ENCODE data around the gene STX4. TPM values are rescaled to one million over a fixed set of nuclear protein-coding genes. Genes with fewer than 3 reads are reported as not detected.
A peak's percentile ranks its signal among the peaks of the same experiment; 100 is the strongest.
"Not testable (repeated sequence)": the region's sequence is repeated elsewhere in the genome, so short reads cannot be mapped to it uniquely, and the experiment has no call there.

STX4 gene
- total RNA-seq, 2 donors from 2014 or later = 45.8 to 53.4 TPM

DNA sequence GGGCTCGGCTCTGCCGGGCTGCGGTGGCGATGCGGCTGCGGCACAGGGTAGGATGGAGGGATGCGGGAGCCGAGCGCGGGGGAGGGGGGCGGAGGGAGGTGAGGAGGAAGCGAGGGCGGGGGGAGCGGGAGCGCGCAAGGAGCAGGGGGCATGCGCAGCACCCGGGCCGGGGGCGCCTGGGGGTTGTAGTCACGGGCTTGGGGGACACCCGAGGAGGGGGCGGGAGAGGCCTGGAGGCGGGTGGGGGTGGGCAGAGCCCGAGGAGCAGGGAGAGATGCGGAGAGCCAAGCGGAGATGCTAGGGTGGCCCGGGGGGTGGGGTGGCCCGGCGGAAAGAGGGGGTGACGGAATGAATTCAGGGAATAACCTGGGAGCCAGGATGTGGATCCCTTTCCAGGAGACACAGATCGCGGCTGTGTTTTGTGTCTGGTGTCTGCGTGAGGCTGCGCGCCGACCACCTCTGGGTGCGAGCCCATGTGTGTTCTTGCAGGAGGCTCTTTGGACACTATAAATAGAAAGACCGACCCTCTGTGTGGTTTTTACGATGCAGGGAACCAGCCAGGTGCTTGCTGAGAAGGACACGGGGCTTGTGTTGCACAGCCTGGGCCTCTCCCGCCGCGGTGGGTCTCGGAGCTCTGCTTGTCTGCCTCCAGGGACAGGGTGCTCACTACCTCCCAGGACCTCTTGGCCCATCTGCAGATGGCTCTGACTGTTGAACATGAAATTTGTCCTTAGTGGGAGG is 22.6 kb upstream of the STX4 start, which contains the start of gene STX1B:
Gene STX1B (minus strand): TSS at position 54 of the 741 bp plus-strand sequence. CDS start 242 bp downstream, outside the sequence.
- intact Hi-C loops (cut with DNase I) = no loop called here
- ATAC-seq = no peak
- no peak for DNase-seq

GRCh38 chr16:31011815-31012214 is 21.5 kb upstream of the STX4 start:
- DNase-seq; ATAC-seq; intact Hi-C loops (cut with DNase I): not testable (repeated sequence)

DNA sequence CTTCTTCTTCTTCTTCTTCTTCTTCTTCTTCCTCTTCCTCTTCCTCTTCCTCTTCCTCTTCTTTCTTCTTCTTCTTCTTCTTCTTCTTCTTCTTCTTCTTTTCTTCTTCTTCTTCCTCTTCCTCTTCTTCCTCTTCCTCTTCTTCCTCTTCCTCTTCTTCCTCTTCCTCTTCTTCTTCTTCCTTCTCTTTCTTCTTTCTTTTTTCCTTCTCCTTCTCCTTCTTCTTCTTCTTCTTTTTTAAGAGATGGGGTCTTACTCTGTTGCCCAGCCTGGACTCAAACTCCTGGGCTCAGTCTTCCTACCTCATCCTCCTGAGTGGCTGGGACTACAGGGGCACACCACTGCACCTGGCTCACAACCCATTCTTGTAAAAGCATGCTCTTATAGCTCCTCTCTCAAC is 20.1 kb upstream of the STX4 start:
- DNase-seq; ATAC-seq; intact Hi-C loops (cut with DNase I): not testable (repeated sequence)

GRCh38 chr16:31016018-31016417 is 17.3 kb upstream of the STX4 start:
- ATAC-seq (no peak), DNase-seq (no peak)
- intact Hi-C loops (cut with DNase I) = no loop called here

DNA sequence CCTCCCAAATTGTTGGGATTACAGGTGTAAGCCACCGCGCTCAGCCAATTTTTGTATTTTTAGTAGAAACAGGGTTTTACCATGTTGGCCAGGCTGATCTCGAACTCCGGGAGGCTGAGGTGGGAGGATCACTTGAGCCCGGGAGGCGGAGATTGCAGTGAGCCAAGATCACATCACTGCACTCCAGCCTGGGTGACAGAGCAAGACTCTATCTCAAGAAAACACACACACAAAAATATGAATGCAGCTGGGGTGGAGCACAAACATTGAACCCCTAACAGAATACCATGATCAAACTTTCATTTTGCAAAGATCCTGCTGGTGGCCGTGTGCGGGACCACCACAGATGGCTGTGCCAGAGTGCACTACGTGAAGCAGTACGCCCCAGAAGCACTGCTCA is 15.6 kb upstream of the STX4 start:
- ATAC-seq; intact Hi-C loops (cut with DNase I); DNase-seq: not testable (repeated sequence)

DNA sequence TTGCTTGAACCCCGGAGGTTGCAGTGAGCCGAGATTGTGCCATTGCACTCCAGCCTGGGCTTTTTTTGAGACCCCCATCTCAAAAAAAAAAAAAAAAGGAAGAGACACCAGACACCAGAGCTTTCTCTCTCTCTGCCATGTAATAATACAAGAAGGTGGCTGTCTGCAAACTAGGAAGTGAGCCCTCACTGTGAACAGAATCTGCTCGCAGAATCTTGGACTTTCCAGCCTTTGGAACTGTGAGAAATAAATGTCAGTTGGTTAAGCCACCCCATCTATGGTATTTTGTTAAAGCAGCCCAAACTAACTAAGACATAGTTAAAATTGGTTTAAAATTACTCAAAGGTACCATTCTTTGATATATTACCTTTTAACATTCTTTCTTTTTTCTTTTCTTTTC is 12.8 kb upstream of the STX4 start:
- DNase-seq = no peak
- intact Hi-C loops (cut with DNase I) = no loop called here
- ATAC-seq = no peak

DNA sequence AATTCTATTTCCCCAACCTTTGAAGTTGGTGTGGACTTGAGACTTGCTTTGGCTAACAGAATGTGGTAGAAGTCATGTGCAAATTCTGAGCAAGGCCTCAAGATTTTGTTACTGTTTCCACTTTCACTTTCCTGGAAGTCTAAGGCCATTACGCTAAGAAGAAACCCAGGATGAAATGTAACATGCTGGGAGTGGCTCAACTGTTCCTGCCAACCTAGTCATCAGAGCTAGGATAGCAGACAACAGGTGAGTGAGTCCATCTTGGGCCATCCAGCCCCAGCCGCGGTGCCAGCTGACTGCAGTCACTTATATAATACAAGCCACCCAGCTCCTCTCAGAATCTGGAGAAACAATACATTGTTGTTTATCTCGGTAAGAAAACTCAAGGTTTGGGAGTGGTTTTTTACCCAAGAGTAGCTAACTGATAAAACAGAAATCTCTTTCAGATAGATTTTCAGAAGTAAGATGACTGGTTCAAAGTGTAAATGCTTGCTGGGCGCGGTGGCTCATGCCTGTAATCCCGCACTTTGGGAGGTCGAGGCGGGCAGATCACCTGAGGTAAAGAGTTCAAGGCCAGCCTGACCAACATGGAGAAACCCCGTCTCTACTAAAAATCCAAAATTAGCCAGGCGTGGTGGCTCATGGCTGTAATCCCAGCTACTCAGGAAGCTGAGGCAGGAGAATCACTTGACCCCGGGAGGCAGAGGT is 10.7 kb upstream of the STX4 start:
- intact Hi-C loops (cut with DNase I) = no loop called here
- DNase-seq = no peak
- ATAC-seq = no peak

GRCh38 chr16:31023252-31023602 is 10.1 kb upstream of the STX4 start:
- intact Hi-C loops (cut with DNase I) = no loop called here
- ATAC-seq (no peak), DNase-seq (no peak)

DNA sequence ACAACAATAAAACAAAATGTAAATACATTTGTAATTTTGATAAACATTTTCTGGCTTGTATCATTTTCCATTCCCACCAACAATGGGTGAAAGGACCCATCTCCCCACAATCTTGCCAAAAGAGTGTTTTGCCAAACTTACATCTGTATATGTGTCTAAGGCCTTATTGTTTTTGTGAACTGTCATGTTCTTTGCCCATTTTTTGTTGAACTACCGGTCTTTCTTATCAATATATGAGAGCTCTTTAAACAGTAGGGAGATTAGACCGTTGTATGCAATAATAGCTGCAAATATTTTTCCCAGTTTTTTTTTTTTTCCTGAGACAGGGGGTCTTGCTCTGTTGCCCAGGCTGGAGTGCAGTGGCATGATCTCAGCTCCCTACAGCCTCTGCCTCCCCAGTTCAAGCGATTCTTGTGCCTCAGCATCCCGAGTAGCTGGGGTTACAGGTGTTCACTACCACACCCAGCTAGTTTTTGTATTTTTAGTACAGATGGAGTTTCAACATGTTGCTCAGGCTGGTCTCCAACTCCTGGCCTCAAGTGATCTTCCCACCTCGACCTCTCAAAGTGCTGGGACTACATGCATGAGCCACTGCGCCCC is 9.6 kb upstream of the STX4 start:
- no peak for DNase-seq
- ATAC-seq = no peak
- intact Hi-C loops (cut with DNase I) = no loop called here

- DNase-seq = no peak
- intact Hi-C loops (cut with DNase I) = no loop called here
- ATAC-seq = peak in 1 of 2 donors; percentile 59
Observed at GRCh38 chr16:31025339-31025738, 8.0 kb upstream of the STX4 start.

- intact Hi-C loops (cut with DNase I) = no loop called here
- no peak for ATAC-seq
Observed at GRCh38 chr16:31029272-31029671, 4.1 kb upstream of the STX4 start.

GRCh38 chr16:31031276-31031675 is 2.1 kb upstream of the STX4 start:
- no peak for DNase-seq
- intact Hi-C loops (cut with DNase I) = loop anchor here in 1 of 2 donors (5.0 kb wide), 1 partner anchor 34 kb away; no protein-coding TSS in a partner anchor
- no peak for ATAC-seq

More at GRCh38 chr16:31029272-31029671, 4.1 kb upstream of the STX4 start:
- no peak for DNase-seq

DNA sequence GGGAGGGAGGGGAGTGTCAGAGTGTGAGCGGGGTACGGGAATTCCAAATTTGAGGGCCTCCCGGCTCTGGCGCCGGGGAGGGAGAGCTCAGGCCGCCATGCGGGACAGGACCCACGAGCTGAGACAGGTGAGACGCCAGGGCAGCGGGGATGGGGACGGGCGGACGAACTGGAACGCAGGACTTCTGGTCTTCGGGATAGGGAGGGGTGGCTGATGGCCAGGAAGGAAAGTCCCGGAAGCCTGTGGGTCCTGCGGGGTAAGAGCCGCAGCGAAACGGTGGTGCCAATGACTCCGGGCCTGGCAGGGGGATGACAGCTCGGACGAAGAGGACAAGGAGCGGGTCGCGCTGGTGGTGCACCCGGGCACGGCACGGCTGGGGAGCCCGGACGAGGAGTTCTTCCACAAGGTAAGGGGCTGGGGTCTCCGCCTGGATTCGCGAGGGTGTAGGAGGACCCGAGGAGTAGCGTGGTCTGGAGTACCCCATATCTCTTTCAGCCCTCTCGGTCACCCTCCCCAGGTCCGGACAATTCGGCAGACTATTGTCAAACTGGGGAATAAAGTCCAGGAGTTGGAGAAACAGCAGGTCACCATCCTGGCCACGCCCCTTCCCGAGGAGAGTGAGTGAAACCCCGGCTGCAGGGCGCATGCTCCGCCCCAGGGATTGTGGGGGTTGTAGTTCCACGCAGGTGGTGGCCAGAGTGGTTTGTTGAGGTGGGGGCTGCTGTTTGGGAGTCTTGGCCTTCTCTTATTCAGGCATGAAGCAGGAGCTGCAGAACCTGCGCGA is 543 bp downstream of the STX4 start:
- ATAC-seq = peak; percentile 82 to 88
- intact Hi-C loops (cut with DNase I) = loop anchor here in 1 of 2 donors (2.0 to 5.0 kb wide), 2 partner anchors 37 to 41 kb away; partner anchors contain the start of genes ZNF646 and ZNF668
- DNase-seq = peak; percentile 94

DNA sequence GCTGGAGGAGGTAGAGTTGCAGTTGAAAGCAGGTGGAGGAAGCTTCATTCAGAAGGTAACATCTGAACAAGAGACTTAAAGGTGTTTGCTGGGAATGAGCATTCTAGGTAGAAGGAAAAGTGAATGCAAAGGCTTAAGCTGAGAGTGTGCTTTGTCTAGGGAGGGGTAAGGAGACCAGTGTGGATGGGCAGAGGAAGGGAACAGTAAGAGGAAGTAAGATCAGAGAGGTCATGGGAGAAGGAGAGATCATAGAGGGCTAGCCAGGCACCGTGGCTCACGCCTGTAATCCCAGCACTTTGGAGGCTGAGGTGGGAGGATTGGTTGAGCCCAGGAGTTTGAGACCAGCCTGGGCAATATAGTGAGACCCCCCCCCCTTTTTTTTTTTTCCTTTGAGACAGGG is 3.3 kb downstream of the STX4 start:
- ATAC-seq (no peak), DNase-seq (no peak)
- intact Hi-C loops (cut with DNase I) = no loop called here

DNA sequence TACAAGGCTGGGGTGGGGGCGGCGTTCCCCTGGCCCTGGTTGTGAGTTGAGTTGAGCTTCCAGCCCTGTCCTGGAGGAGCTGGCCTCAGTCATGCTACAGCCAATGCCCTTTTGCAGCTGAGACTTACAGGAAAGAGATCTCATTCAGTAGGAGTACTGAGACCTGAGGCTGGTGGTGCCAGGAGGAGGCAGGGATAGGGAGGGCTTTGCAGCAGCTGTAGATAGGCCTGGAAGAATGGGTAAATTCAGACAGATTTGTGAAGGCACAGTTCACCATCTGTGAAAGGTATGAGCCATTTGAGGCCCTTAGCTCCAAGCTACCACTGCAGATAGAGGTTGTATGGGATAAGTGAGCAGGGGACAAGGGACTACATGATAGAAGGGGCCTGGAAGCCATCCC is 5.6 kb downstream of the STX4 start:
- intact Hi-C loops (cut with DNase I) = no loop called here

GRCh38 chr16:31042866-31043265 is 9.5 kb downstream of the STX4 start:
- intact Hi-C loops (cut with DNase I) = no loop called here
- DNase-seq (no peak), ATAC-seq (no peak)

More for the DNA sequence above, 5.6 kb downstream of the STX4 start:
- no peak for ATAC-seq
- DNase-seq = no peak

DNA sequence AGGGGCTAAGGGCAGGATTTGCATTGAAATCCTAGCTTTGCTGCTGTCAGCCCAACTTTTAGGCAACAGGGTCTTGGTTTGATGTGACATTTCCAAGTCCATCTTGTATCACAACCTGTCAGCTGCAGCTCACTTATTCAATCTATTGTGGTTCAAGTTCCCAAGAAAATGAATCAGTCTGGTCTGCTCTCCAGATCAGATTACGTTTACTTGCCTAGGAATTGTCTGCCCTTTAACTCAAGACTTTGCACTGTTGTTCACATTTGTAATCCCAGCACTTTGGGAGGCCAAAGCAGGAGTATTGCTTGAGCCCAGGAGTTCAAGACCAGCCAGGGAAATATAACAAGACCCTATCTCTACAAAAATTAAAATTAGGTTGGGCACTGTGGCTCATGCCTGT is 10.0 kb downstream of the STX4 start:
- DNase-seq = no peak
- intact Hi-C loops (cut with DNase I) = no loop called here
- ATAC-seq = no peak

DNA sequence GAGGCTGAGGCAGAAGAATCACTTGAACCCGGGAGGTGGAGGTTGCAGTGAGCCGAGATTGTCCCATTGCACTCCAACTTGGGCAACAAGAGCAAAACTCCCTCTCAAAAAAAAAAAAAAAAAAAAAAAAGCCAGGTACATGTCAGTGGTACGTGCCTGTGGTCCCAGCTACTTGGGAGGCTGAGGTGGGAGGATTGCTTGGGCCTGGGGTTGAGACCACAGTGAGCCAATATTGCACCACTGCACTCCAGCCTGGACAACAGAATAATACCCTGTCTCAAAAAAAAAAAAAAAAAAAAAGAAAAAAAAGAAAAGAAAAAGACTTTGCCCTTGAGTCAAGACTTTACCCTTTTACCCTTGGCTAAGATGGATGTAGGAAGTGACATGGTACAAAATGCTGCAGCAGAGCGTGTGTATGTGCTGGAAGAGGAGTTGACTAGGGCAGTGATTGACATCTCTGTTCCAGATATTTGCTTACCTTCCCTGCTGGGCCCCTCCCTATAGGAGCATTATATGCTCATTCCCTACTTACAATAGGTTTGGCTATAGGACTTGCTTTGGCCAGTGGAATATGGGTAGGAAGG is 10.6 kb downstream of the STX4 start:
- intact Hi-C loops (cut with DNase I) = no loop called here
- no peak for ATAC-seq
- DNase-seq = no peak
